GM12872 (cell line): ENCODE data around the gene PPP4R4.

ENCODE experiments used
- CTCF ChIP-seq: IDR thresholded peaks from 3 replicates; pipeline ENCODE4 v1.5.1; 2011; ENCODE audit warnings: low read depth, mild to moderate bottlenecking, low read length, moderate library complexity; ENCODE audit not compliant: insufficient read depth

Gene PPP4R4

GRCh38 chr14:94173471-94173884 is 644 bp upstream of the PPP4R4 start:
- no peak for TF ChIP-seq CTCF

- TF ChIP-seq CTCF = no peak
These were observed 485 bp downstream of the PPP4R4 start for GRCh38 chr14:94174604-94175010.

- no peak for TF ChIP-seq CTCF
These were observed 1.1 kb downstream of the PPP4R4 start for GRCh38 chr14:94175011-94175745.

GRCh38 chr14:94175747-94176146 is 1.6 kb downstream of the PPP4R4 start:
- no peak for TF ChIP-seq CTCF

GRCh38 chr14:94176808-94177207 is 2.7 kb downstream of the PPP4R4 start:
- no peak for TF ChIP-seq CTCF

- no peak for TF ChIP-seq CTCF
These were observed 3.7 kb downstream of the PPP4R4 start for GRCh38 chr14:94177806-94178205.

GRCh38 chr14:94179244-94179643 is 5.1 kb downstream of the PPP4R4 start:
- TF ChIP-seq CTCF = no peak
